IPS DF 6.9 (cell line): ENCODE measurements around the gene FRRS1.
"Not testable (repeated sequence)": the region's sequence is repeated elsewhere in the genome, so short reads cannot be mapped to it uniquely, and the experiment has no call there.

Experiments
- DNase-seq: peaks from one replicate; pipeline ENCODE4 v3.0.0-alpha.2; 2013; ENCODE audit warnings: low read depth, low spot score
- H3K27ac ChIP-seq: one replicate; pipeline ENCODE4 v1.5.1; 2013; ENCODE audit warnings: low read length, control low read depth
- H3K27me3 ChIP-seq: 2 replicates; pipeline ENCODE4 v1.6.1; 2013; ENCODE audit warnings: mild to moderate bottlenecking, low read length; ENCODE audit not compliant: control insufficient read depth, insufficient read depth
- H3K36me3 ChIP-seq: 2 replicates; pipeline ENCODE4 v1.6.1; 2013; ENCODE audit warnings: low read length; ENCODE audit not compliant: control insufficient read depth, insufficient read depth
- H3K4me1 ChIP-seq: 2 replicates; pipeline ENCODE4 v1.6.1; 2013; ENCODE audit warnings: low read length; ENCODE audit not compliant: control insufficient read depth, insufficient read depth
- H3K4me3 ChIP-seq: 2 replicates; pipeline ENCODE4 v1.5.1; 2013; ENCODE audit warnings: mild to moderate bottlenecking, low read length
- H3K9me3 ChIP-seq: 2 replicates; pipeline ENCODE4 v1.6.1; 2013; ENCODE audit warnings: low read length, inconsistent platforms; ENCODE audit not compliant: control insufficient read depth, insufficient read depth
- WGBS: extraction: QIAGEN DNeasy Blood & Tissue Kit; methylation state at CpG from one replicate; pipeline ENCODE4 v1.1.7; 2013; ENCODE audit warnings: mixed read lengths, missing lambda C conversion rate; ENCODE audit not compliant: insufficient read length, insufficient coverage; 5-methylcytosine and 5-hydroxymethylcytosine counted together

Gene FRRS1

GRCh38 chr1:99766378-99766800 is at the start of gene FRRS1:
Gene FRRS1 (minus strand): TSS chr1:99766635. CDS start chr1:99748768, 17,867 bp downstream.
- DNase-seq: peak; percentile 67
- H3K27ac ChIP-seq: no peak within 1 kb of the TSS
- no peaks in the 10 kb centered on the region for H3K36me3 ChIP-seq
- WGBS: no CpG with 5 or more reads among the region's 10 CpGs
- H3K4me1 ChIP-seq: no peaks in the 10 kb centered on the region
- peak within 1 kb of the TSS; percentile 69; the same call in 1 of the 2 replicates for H3K4me3 ChIP-seq
- no peaks in the 10 kb centered on the region for H3K9me3 ChIP-seq
- no peaks in the 10 kb centered on the region for H3K27me3 ChIP-seq

- WGBS: no CpG with 5 or more reads among the region's 3 CpGs
- no peaks in the 10 kb centered on the region for H3K4me1 ChIP-seq
- no peaks in the 10 kb centered on the region for H3K27me3 ChIP-seq
- H3K27ac ChIP-seq: no peak overlapping the region
- no peak overlapping the region for H3K4me3 ChIP-seq
- DNase-seq: no peak
- H3K36me3 ChIP-seq: no peaks in the 10 kb centered on the region
- H3K9me3 ChIP-seq: no peaks in the 10 kb centered on the region
These were observed 48.0 kb upstream of the FRRS1 start for GRCh38 chr1:99814373-99814900.

GRCh38 chr1:99811747-99812146 is 45.3 kb upstream of the FRRS1 start:
- H3K4me1 ChIP-seq: no peaks in the 10 kb centered on the region
- H3K27ac ChIP-seq: no peak overlapping the region
- H3K9me3 ChIP-seq: no peaks in the 10 kb centered on the region
- H3K36me3 ChIP-seq: no peaks in the 10 kb centered on the region
- no peak for DNase-seq
- H3K4me3 ChIP-seq: no peak overlapping the region
- no peaks in the 10 kb centered on the region for H3K27me3 ChIP-seq
- WGBS: no CpG with 5 or more reads among the region's 1 CpG

GRCh38 chr1:99811075-99811474 is 44.6 kb upstream of the FRRS1 start:
- Histone ChIP-seq H3K36me3 (no peaks in the 10 kb centered on the region), H3K4me1 (no peaks in the 10 kb centered on the region), H3K4me3 (no peak overlapping the region), H3K9me3 (no peaks in the 10 kb centered on the region), H3K27ac (no peak overlapping the region), H3K27me3 (no peaks in the 10 kb centered on the region)
- WGBS: no CpG with 5 or more reads among the region's 1 CpG
- DNase-seq: no peak

GRCh38 chr1:99808391-99809115 is 42.1 kb upstream of the FRRS1 start:
- DNase-seq: peak; percentile 52
- no CpG with 5 or more reads among the region's 7 CpGs for WGBS
- Histone ChIP-seq H3K27me3 (no peaks in the 10 kb centered on the region), H3K4me1 (no peaks in the 10 kb centered on the region), H3K9me3 (no peaks in the 10 kb centered on the region), H3K4me3 (no peak overlapping the region), H3K27ac (no peak overlapping the region), H3K36me3 (no peaks in the 10 kb centered on the region)

- Histone ChIP-seq H3K36me3 (no peaks in the 10 kb centered on the region), H3K9me3 (no peaks in the 10 kb centered on the region), H3K27me3 (no peaks in the 10 kb centered on the region), H3K4me3 (no peak overlapping the region), H3K4me1 (no peaks in the 10 kb centered on the region), H3K27ac (no peak overlapping the region)
- WGBS: no CpG with 5 or more reads among the region's 2 CpGs
- DNase-seq: no peak
These were observed 40.4 kb upstream of the FRRS1 start for GRCh38 chr1:99806882-99807281.

GRCh38 chr1:99801584-99801983 is 35.1 kb upstream of the FRRS1 start:
- DNase-seq: no peak
- no peak overlapping the region for H3K4me3 ChIP-seq
- H3K9me3 ChIP-seq: no peaks in the 10 kb centered on the region
- H3K27ac ChIP-seq: no peak overlapping the region
- WGBS: no CpG with 5 or more reads among the region's 3 CpGs
- H3K4me1 ChIP-seq: no peaks in the 10 kb centered on the region
- H3K36me3 ChIP-seq: no peaks in the 10 kb centered on the region
- H3K27me3 ChIP-seq: no peaks in the 10 kb centered on the region

GRCh38 chr1:99793861-99794260 is 27.4 kb upstream of the FRRS1 start:
- not testable (repeated sequence) for H3K9me3 ChIP-seq, H3K27me3 ChIP-seq, H3K27ac ChIP-seq, H3K36me3 ChIP-seq, H3K4me1 ChIP-seq, DNase-seq, H3K4me3 ChIP-seq
- WGBS: no CpG with 5 or more reads among the region's 9 CpGs

- H3K9me3 ChIP-seq: no peaks in the 10 kb centered on the region
- H3K36me3 ChIP-seq: no peaks in the 10 kb centered on the region
- no peaks in the 10 kb centered on the region for H3K27me3 ChIP-seq
- DNase-seq: no peak
- H3K4me3 ChIP-seq: no peak overlapping the region
- H3K4me1 ChIP-seq: no peaks in the 10 kb centered on the region
- no peak overlapping the region for H3K27ac ChIP-seq
- WGBS: no CpG with 5 or more reads among the region's 2 CpGs
These were observed 23.3 kb upstream of the FRRS1 start for GRCh38 chr1:99789715-99790114.

- Histone ChIP-seq H3K4me3 (no peak overlapping the region), H3K4me1 (no peaks in the 10 kb centered on the region), H3K9me3 (no peaks in the 10 kb centered on the region), H3K36me3 (no peaks in the 10 kb centered on the region), H3K27me3 (no peaks in the 10 kb centered on the region), H3K27ac (no peak overlapping the region)
- no peak for DNase-seq
These were observed 22.5 kb upstream of the FRRS1 start for GRCh38 chr1:99788896-99789295.
